SIG-M5 treated with dmso at 0.1 percent for 504 hours (cell line): ENCODE measurements around the gene THAP4.
"Not testable (repeated sequence)": the region's sequence is repeated elsewhere in the genome, so short reads cannot be mapped to it uniquely, and the experiment has no call there.

Experiments used
- DNase-seq: peaks from one replicate; lab custom pipeline; 2025; ENCODE audit not compliant: unreplicated experiment; lab: John Stamatoyannopoulos, UW

The THAP4 gene

DNA sequence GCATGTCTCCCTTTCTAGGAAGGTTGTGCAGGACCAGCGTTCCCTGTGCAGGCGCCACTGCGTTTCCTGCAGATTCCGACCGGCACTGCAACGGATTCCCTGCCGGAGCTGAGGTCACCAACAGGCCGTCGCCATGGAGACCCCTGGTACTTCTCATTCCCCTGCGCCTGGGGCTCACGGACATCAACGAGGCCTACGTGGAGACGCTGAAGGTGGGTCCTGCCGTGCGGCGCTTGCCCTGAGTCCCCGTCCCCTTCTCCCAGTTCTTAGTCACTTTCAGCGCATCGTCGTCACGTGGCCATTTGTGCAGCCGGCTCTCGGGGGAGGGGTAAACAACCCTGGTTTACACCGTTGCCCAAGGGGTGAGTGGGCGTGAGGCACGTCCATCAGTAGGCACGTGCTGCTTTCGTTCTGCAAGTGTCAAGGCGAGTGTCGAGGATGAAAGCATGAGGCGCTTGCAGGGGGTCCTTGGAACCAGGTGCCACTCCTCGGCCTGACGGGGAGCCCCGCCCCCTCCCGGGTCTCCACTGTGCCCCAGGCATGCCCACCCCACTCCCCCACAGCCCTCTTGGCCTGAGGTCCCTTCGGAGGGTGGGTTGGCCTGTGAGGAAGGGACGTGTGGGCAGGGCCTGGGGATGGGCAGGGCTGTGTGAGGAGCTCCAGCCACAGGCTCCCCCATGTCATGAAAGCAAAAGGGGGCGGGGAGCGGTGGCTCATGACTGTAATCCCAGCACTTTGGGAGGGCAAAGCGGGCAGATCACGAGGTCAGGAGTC, 29.9 kb upstream of the THAP4 start:
- DNase-seq, result no peak

GRCh38 chr2:241665731-241666440, 28.9 kb upstream of the THAP4 start:
- no peak for DNase-seq

DNA sequence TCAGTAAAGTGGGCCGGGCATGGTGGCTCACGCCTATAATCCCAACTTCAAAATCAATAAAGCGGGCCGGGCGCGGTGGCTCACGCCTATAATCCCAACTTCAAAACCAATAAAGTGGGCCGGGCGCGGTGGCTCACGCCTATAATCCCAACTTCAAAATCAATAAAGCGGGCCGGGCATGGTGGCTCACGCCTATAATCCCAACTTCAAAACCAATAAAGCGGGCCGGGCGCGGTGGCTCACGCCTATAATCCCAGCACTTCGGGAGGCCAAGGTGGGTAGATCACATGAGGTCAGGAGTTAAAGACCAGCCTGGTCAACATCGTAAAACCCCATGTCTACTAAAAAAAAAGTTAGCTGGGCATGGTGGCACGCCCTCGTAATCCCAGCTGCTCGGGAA, 25.8 kb upstream of the THAP4 start:
- not testable (repeated sequence) for DNase-seq

DNA sequence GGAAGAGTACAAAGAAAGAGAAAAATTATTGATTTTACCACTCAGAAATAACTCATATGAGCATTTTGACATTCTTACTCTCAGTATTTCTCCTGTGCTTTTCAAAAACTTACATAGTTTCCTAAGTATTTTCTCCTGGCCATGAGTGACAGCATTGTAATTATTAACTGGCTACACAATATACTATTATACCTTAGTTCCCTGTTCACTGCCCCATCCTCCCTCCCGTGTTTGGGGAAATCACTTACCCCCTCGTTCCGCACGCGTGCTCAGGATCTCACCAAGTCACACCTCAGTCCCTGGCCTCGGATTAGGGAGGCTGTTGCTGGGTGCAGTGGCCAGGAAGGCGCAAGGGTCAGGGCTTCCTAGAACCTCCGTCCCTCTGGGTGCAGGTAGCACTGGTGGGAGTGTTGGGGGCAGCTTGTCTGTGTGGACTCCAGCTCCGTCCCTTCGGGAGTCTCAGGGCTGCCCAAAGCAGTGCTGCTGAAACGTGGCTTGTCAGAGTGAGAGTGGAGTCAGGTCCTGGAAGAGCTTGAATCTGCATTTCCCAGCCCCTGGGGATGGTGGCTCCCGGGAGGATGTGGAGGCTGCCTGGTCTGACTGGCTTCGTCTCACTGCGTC, 23.7 kb upstream of the THAP4 start:
- DNase-seq, result no peak

- peak; percentile 66 for DNase-seq
Observed at GRCh38 chr2:241659150-241659739, 22.3 kb upstream of the THAP4 start.

DNA sequence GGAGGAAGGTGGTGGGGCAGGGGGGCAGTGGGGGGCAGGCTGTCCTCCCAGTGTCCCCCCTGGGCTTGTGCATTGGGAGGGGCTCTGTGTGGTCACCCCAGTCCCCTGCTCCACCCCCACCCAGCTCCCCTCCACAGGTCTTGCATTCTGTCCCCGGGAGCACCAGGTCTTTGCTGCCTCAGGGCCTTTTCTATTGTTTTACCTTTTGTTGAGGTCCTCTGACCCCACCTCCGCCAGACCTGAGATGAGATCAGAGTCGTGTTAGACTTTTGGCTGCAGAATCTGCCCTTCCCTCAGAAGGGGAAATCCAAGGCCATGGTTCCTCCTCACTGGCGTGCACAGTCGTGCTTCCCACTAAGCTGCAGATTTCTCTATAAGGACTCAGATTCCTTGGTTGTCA, 21.3 kb upstream of the THAP4 start:
- DNase-seq, result no peak

DNA sequence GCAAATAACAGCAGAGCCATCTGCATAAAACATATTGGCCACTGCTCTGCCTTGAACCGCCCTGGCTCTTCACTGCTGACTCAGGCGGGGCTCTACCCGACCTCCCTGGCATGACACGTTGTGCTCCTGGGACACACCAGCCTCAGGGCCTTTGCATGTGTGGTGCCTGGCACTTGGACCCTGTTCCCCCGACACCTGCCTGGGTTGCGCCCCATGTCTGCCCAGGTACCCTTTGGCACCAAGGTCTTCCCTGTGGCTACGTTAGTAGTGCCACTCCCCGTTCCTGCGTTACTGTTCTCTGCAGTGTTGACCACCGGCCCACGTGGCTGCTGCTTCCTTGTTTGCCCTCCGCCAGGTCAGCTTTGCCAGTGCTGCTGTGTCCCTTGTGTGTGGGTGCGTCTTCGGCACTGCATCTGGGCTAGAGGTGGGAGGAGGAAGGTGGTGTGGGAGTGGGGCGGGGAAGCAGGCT, 20.9 kb upstream of the THAP4 start:
- DNase-seq, result no peak

DNA sequence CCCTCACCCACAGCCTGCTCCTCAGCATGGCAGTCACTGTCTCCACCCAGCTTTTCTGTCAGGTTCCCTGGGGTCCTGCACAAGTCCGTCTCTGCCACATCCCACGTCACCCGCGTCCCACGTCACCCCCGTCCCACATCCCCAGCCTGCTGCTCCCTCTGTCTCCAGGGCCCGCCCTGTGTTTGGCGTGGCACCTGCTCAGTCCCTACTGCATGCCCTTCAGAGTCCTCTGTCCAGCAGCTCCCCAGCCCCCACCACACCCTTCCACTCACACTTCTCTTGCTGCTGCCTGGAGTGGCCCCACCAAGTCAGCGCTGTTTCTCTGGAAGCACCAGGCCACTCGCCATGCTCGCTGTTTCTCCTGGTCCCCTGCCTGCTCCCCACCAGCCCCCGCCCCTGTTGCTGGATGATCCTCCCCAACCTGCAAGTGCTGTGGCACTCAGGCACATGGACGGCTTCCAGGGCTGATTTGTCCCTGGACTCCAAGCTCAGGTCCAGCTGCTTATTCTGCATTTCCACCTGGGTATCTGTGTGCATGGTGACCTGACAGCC, 19.3 kb upstream of the THAP4 start:
- DNase-seq, result no peak

GRCh38 chr2:241655516-241656189, 18.7 kb upstream of the THAP4 start:
- no peak for DNase-seq

DNA sequence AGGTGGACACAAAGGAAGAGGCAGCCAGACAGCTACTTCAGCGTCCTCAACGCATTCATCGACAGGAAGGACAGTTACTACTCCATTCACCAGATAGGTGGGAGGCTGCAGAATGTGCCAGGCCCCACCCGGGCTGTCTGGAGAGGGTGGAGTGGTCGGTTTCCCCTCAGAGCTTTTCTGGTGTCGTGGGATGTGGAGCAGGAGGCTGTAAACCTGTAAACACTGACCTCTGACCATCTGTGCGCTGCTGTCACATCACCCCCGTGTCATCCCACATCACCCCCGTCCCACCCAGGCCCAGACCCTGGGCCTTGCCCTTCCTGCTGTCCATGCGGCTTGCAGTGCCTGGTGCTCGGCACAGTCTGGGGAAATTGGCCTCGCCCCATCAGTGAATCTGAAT, 17.6 kb upstream of the THAP4 start:
- no peak for DNase-seq

DNA sequence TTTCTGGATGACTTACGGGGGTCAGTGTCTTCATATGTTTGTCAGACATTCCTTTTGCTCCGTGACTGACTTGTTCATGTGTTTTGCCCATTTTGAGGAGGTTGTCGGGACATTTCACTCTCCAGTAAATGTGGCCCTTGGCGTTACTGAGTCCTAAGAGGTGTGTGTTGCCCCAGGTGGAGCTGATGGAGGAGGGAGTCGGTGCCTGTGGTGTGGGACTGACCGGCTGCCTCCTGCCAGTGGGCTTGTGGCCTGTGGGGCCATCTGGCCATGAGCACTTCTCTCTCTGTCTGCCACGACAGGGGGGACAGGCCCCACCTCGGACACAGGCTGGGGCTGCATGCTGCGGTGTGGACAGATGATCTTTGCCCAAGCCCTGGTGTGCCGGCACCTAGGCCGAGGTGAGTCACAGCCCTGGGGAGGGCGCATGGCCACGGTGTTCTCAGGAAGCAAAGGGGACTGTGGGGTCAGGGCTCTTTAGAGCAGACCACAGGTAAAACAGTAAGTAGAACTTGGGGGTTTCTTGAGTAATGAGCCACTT, 16.3 kb upstream of the THAP4 start:
- no peak for DNase-seq

DNA sequence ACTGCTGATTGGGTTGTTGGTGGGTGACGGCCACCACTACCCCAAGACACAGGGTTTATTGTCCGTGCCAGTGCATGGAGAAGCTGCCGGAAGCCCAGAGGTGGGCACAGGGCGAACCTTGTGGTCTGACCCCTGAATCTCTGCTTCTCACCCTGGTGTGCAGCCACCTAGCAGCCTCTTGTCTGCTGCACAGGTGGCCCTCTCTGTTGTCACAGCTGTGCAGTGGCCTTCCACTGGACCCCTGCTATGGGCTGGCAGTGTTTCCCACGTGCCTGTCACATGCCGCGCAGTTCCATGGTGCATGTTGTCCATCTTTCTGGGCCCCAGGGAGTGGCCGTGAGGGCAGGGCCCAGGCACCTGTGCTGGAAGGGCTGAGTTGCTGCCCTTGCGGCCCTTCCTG, 15.8 kb upstream of the THAP4 start:
- no peak for DNase-seq

- no peak for DNase-seq
Observed at GRCh38 chr2:241652142-241652541, 15.2 kb upstream of the THAP4 start.

DNA sequence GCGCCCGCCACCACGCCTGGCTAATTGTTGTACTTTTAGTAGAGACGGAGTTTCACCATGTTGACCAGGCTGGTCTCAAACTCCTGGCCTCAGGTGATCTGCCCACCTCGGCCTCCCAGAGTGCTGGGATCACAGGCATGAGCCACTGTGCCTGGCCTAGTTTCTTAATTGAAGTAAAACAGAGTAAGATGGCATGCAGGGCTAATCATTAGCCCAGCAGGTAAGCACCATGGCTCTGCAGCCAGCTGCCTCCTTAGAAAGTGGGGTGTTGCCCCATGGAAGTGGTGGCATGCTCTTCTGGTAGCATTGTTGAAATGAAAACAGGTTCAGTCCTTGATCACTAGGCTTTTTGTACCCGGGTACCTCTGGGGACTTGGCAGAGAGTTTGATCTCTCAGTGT, 13.0 kb upstream of the THAP4 start:
- DNase-seq, result no peak

DNA sequence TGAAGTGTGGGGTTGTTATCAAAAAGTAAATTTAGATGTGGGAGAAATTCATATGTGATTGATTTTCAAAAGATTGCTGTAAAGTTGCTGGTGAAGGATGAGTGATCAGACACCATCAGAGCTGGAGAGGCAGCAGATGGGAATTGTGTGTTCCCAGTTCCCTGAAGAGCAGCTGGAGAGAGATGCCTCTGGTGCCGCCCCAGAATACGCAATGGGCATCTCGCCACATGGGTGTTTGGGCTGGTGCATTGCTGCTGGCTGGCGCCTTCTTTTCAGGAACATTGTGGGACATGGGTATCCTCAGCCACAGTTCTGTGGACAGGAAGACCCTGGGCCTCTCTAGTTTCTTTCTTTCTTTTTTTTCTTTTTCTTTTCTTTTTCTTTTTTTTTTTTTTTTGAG, 12.4 kb upstream of the THAP4 start:
- no peak for DNase-seq

DNA sequence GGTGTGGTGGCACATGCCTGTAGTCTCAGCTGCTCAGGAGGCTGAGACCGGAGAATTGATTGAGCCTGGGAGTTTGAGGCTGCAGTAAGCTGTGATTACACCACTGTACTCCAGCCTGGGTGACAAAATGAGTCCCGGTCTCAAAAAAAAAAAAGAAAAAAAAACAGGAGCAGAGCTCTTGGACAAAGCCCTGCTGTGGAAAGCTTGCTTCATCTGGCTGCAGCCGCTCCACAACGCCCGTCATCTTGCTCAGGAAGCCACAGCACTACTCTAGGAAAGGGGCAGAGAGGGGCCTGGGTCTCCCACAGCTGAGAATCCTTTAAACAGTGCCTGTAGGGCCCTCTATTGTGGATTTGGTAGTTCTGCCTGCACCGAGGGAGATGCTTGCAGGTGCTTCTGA, 11.5 kb upstream of the THAP4 start:
- no peak for DNase-seq

GRCh38 chr2:241645915-241646645, 9.1 kb upstream of the THAP4 start:
- DNase-seq, result no peak

GRCh38 chr2:241645056-241645914, 8.3 kb upstream of the THAP4 start:
- no peak for DNase-seq

- DNase-seq, result no peak
Observed at GRCh38 chr2:241641631-241642030, 4.7 kb upstream of the THAP4 start.
